OCI-LY3 (cell line): ENCODE measurements around the gene ITPR3.

Experiments used
- EZH2phosphoT487 ChIP-seq: fragments of 200-600 bp; shearing (Covaris generic); IDR thresholded peaks from 2 replicates; pipeline ENCODE4 v1.6.1; 2018; ENCODE audit warnings: antibody characterized with exemption, mixed run types, low read depth
- TF ChIP-seq, protein P1 (sequence below): fragments of 200-600, 300-600 bp; sonication (generic); IDR thresholded peaks from 2 replicates; pipeline ENCODE4 v1.5.1; 2014; ENCODE audit warnings: antibody characterized with exemption, low read length, low read depth

GRCh38 chr6:33583591-33584155 is 37.4 kb upstream of the ITPR3 start:
- TF ChIP-seq, protein P1, sequence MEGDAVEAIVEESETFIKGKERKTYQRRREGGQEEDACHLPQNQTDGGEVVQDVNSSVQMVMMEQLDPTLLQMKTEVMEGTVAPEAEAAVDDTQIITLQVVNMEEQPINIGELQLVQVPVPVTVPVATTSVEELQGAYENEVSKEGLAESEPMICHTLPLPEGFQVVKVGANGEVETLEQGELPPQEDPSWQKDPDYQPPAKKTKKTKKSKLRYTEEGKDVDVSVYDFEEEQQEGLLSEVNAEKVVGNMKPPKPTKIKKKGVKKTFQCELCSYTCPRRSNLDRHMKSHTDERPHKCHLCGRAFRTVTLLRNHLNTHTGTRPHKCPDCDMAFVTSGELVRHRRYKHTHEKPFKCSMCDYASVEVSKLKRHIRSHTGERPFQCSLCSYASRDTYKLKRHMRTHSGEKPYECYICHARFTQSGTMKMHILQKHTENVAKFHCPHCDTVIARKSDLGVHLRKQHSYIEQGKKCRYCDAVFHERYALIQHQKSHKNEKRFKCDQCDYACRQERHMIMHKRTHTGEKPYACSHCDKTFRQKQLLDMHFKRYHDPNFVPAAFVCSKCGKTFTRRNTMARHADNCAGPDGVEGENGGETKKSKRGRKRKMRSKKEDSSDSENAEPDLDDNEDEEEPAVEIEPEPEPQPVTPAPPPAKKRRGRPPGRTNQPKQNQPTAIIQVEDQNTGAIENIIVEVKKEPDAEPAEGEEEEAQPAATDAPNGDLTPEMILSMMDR, result 0 out of 2 replicates have a peak, but pooled peaks have one; percentile 3
- TF ChIP-seq EZH2phosphoT487, result no peak
